ENCODE results near the gene XBP1. TPM values are rescaled to one million over a fixed set of nuclear protein-coding genes. Genes with fewer than 3 reads are reported as not detected.
A peak's percentile ranks its signal among the peaks of the same experiment; 100 is the strongest.

The XBP1 gene
- total and polyA plus RNA-seq, 2 of the 13 experiments (the other 11 are each of a cell fraction or from before 2014, with no cell fraction given), result 416 to 427 TPM

DNA sequence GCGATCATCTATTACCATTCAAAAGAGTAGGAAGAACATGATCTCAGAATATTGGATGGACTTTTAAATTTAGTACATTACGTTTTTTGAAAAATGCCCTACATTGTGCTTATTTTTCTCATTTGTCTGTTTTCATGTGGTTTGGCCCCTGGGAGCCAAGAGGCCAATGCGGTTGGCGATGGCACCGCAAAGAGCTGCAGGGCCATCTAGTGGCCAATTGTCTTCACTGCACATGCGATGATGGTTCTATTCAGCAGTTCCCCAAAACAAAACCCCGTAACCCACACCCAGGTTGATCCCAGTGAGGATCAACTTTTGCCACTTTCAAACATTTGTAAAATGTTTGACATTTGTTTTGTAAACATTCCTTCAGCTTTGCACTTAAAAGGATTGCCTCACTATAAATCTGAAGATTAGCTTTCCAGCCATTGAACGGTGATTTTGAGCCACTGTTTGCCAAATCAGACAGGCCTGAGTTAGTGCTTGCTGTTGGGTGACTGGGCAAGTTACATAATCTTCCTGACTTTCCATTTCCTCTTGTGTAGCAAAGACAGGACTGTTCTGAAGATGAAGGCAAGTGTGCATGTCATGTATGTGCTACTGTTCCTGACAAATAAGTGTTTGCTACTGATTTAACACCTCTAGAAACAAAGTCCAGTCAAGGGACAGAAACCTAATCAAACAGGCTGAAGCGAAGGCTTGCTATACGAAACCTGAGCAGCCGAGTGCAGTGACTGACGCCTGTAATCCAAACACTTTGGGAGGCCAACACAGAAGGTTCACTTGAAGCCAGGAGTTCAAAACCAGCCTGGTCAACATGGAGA lies 29.2 kb upstream of the XBP1 start (continued):
- TF ChIP-seq, protein P1, sequence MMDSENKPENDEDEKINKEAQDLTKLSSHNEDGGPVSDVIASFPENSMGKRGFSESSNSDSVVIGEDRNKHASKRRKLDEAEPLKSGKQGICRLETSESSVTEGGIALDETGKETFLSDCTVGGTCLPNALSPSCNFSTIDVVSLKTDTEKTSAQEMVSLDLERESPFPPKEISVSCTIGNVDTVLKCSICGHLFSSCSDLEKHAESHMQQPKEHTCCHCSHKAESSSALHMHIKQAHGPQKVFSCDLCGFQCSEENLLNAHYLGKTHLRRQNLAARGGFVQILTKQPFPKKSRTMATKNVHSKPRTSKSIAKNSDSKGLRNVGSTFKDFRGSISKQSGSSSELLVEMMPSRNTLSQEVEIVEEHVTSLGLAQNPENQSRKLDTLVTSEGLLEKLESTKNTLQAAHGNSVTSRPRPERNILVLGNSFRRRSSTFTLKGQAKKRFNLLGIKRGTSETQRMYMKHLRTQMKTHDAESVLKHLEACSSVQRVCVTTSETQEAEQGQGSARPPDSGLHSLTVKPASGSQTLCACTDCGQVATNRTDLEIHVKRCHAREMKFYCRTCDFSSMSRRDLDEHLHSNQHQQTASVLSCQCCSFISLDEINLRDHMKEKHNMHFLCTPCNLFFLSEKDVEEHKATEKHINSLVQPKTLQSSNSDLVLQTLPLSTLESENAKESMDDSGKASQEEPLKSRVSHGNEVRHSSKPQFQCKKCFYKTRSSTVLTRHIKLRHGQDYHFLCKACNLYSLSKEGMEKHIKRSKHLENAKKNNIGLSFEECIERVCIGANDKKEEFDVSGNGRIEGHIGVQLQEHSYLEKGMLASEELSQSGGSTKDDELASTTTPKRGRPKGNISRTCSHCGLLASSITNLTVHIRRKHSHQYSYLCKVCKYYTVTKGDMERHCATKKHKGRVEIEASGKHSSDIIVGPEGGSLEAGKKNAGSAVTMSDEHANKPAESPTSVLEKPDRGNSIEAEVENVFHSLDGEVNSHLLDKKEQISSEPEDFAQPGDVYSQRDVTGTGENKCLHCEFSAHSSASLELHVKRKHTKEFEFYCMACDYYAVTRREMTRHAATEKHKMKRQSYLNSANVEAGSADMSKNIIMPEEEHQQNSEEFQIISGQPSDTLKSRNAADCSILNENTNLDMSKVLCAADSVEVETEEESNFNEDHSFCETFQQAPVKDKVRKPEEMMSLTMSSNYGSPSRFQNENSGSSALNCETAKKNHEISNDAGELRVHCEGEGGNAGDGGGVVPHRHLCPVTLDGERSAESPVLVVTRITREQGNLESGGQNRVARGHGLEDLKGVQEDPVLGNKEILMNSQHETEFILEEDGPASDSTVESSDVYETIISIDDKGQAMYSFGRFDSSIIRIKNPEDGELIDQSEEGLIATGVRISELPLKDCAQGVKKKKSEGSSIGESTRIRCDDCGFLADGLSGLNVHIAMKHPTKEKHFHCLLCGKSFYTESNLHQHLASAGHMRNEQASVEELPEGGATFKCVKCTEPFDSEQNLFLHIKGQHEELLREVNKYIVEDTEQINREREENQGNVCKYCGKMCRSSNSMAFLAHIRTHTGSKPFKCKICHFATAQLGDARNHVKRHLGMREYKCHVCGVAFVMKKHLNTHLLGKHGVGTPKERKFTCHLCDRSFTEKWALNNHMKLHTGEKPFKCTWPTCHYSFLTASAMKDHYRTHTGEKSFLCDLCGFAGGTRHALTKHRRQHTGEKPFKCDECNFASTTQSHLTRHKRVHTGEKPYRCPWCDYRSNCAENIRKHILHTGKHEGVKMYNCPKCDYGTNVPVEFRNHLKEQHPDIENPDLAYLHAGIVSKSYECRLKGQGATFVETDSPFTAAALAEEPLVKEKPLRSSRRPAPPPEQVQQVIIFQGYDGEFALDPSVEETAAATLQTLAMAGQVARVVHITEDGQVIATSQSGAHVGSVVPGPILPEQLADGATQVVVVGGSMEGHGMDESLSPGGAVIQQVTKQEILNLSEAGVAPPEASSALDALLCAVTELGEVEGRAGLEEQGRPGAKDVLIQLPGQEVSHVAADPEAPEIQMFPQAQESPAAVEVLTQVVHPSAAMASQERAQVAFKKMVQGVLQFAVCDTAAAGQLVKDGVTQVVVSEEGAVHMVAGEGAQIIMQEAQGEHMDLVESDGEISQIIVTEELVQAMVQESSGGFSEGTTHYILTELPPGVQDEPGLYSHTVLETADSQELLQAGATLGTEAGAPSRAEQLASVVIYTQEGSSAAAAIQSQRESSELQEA (CRISPR knock-in tag; IDR thresholded peaks at IDR 0.05; ENCODE audit: not compliant biosample characterization), result no peak
- no peak for TF ChIP-seq ZNF274 (CRISPR knock-in tag; IDR thresholded peaks at IDR 0.05)
- 0 out of 2 replicates have a peak, but pooled peaks have one; percentile 35 for TF ChIP-seq ARNTL (CRISPR knock-in tag; IDR thresholded peaks at IDR 0.05)
- TF ChIP-seq ZSCAN20 (CRISPR knock-in tag; IDR thresholded peaks at IDR 0.05; ENCODE audit: borderline replicate concordance), result no peak
- TF ChIP-seq, protein P2, sequence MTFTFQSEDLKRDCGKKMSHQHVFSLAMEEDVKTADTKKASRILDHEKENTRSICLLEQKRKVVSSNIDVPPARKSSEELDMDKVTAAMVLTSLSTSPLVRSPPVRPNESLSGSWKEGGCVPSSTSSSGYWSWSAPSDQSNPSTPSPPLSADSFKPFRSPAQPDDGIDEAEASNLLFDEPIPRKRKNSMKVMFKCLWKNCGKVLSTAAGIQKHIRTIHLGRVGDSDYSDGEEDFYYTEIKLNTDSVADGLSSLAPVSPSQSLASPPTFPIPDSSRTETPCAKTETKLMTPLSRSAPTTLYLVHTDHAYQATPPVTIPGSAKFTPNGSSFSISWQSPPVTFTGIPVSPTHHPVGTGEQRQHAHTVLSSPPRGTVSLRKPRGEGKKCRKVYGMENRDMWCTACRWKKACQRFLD (CRISPR knock-in tag; IDR thresholded peaks at IDR 0.05; ENCODE audit: borderline replicate concordance), result no peak
- 0 out of 2 replicates have a peak, but pooled peaks have one; percentile 28 for TF ChIP-seq KDM4B (CRISPR knock-in tag; IDR thresholded peaks at IDR 0.05)
- TF ChIP-seq, protein P3, sequence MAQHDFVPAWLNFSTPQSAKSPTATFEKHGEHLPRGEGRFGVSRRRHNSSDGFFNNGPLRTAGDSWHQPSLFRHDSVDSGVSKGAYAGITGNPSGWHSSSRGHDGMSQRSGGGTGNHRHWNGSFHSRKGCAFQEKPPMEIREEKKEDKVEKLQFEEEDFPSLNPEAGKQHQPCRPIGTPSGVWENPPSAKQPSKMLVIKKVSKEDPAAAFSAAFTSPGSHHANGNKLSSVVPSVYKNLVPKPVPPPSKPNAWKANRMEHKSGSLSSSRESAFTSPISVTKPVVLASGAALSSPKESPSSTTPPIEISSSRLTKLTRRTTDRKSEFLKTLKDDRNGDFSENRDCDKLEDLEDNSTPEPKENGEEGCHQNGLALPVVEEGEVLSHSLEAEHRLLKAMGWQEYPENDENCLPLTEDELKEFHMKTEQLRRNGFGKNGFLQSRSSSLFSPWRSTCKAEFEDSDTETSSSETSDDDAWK (CRISPR knock-in tag; IDR thresholded peaks at IDR 0.05), result no peak
- TF ChIP-seq, protein P4, sequence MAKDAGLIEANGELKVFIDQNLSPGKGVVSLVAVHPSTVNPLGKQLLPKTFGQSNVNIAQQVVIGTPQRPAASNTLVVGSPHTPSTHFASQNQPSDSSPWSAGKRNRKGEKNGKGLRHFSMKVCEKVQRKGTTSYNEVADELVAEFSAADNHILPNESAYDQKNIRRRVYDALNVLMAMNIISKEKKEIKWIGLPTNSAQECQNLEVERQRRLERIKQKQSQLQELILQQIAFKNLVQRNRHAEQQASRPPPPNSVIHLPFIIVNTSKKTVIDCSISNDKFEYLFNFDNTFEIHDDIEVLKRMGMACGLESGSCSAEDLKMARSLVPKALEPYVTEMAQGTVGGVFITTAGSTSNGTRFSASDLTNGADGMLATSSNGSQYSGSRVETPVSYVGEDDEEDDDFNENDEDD (CRISPR knock-in tag; IDR thresholded peaks at IDR 0.05; ENCODE audit: borderline replicate concordance), result peak; percentile 33; the same call in 1 of the 2 replicates
- peak; percentile 67; the same call in 1 of the 2 replicates for TF ChIP-seq ZNF317 (CRISPR knock-in tag; IDR thresholded peaks at IDR 0.05)
- TF ChIP-seq, protein P5, sequence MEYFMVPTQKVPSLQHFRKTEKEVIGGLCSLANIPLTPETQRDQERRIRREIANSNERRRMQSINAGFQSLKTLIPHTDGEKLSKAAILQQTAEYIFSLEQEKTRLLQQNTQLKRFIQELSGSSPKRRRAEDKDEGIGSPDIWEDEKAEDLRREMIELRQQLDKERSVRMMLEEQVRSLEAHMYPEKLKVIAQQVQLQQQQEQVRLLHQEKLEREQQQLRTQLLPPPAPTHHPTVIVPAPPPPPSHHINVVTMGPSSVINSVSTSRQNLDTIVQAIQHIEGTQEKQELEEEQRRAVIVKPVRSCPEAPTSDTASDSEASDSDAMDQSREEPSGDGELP (IDR thresholded peaks at IDR 0.05; ENCODE audit: borderline replicate concordance, low read depth), result no peak; the same call in 1 of the 2 replicates
- no peak for TF ChIP-seq RARG (CRISPR knock-in tag; IDR thresholded peaks at IDR 0.05; ENCODE audit: low read depth)
- TF ChIP-seq, protein P6, sequence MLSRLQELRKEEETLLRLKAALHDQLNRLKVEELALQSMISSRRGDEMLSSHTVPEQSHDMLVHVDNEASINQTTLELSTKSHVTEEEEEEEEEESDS (CRISPR knock-in tag; IDR thresholded peaks at IDR 0.05; ENCODE audit: borderline replicate concordance), result no peak
- no peak for TF ChIP-seq ZNF382 (CRISPR knock-in tag; IDR thresholded peaks at IDR 0.05; ENCODE audit: borderline replicate concordance)

Data from HepG2 (cell line).